ENCODE results near the gene COPS7B. TPM values are rescaled to one million over a fixed set of nuclear protein-coding genes. Genes with fewer than 3 reads are reported as not detected.
"Not testable (repeated sequence)": the region's sequence is repeated elsewhere in the genome, so short reads cannot be mapped to it uniquely, and the experiment has no call there.

Gene COPS7B
- polyA plus RNA-seq (ENCODE audit: insufficient read length in 3 of 3) = 10 to 100 TPM; 53.8 to 64.4 (median 62.5) TPM
- long read RNA-seq, donor 1, transcript COPS7B-201 (7 exons, 2,544 nt) = major isoform, 18 of 21 reads
- long read RNA-seq, donor 1, partial matches to known transcripts = 0 of 21 reads
- long read RNA-seq, donor 1, other reads (novel, unspliced or antisense) = 0 of 21 reads
- long read RNA-seq, donor 2, transcript COPS7B-201 (7 exons, 2,544 nt) = major isoform, 12 of 19 reads
- long read RNA-seq, donor 2, partial matches to known transcripts = 0 of 19 reads
- long read RNA-seq, donor 2, other reads (novel, unspliced or antisense) = 0 of 19 reads
- long read RNA-seq, donor 3, transcript COPS7B-201 (7 exons, 2,544 nt) = major isoform, 6 of 11 reads
- long read RNA-seq, donor 3, partial matches to known transcripts = 0 of 11 reads
- long read RNA-seq, donor 3, other reads (novel, unspliced or antisense) = 0 of 11 reads
- long read RNA-seq, donor 4, transcript COPS7B-201 (7 exons, 2,544 nt) = major isoform, 22 of 73 reads
- long read RNA-seq, donor 4, partial matches to known transcripts = 46 of 73 reads
- long read RNA-seq, donor 4, other reads (novel, unspliced or antisense) = 0 of 73 reads
- long read RNA-seq, donor 5, partial matches to known transcripts = 0 of 3 reads
- long read RNA-seq, donor 5, other reads (novel, unspliced or antisense) = 0 of 3 reads
- long read RNA-seq, donor 6, transcript COPS7B-201 (7 exons, 2,544 nt) = major isoform, 16 of 24 reads
- long read RNA-seq, donor 6, partial matches to known transcripts = 0 of 24 reads
- long read RNA-seq, donor 6, other reads (novel, unspliced or antisense) = 0 of 24 reads
- long read RNA-seq, donor 7, transcript COPS7B-201 (7 exons, 2,544 nt) = major isoform, 11 of 14 reads
- long read RNA-seq, donor 7, partial matches to known transcripts = 0 of 14 reads
- long read RNA-seq, donor 7, other reads (novel, unspliced or antisense) = 0 of 14 reads
- long read RNA-seq, donor 8, transcript COPS7B-201 (7 exons, 2,544 nt) = major isoform, 7 of 9 reads
- long read RNA-seq, donor 8, partial matches to known transcripts = 0 of 9 reads
- long read RNA-seq, donor 8, other reads (novel, unspliced or antisense) = 0 of 9 reads
- long read RNA-seq, donor 9, transcript COPS7B-201 (7 exons, 2,544 nt) = major isoform, 11 of 33 reads
- long read RNA-seq, donor 9, partial matches to known transcripts = 18 of 33 reads
- long read RNA-seq, donor 9, other reads (novel, unspliced or antisense) = 0 of 33 reads
- long read RNA-seq, donor 10, transcript COPS7B-201 (7 exons, 2,544 nt) = major isoform, 11 of 16 reads
- long read RNA-seq, donor 10, partial matches to known transcripts = 0 of 16 reads
- long read RNA-seq, donor 10, other reads (novel, unspliced or antisense) = 0 of 16 reads
- long read RNA-seq, donor 11, transcript COPS7B-201 (7 exons, 2,544 nt) = major isoform, 6 of 12 reads
- long read RNA-seq, donor 11, partial matches to known transcripts = 0 of 12 reads
- long read RNA-seq, donor 11, other reads (novel, unspliced or antisense) = 0 of 12 reads
- long read RNA-seq, donor 12, transcript COPS7B-201 (7 exons, 2,544 nt) = major isoform, 20 of 26 reads
- long read RNA-seq, donor 12, partial matches to known transcripts = 0 of 26 reads
- long read RNA-seq, donor 12, other reads (novel, unspliced or antisense) = 0 of 26 reads
- long read RNA-seq, donor 13, transcript COPS7B-201 (7 exons, 2,544 nt) = major isoform, 10 of 15 reads
- long read RNA-seq, donor 13, partial matches to known transcripts = 0 of 15 reads
- long read RNA-seq, donor 13, other reads (novel, unspliced or antisense) = 0 of 15 reads
- long read RNA-seq, donor 14 = 0 reads
- long read RNA-seq, donor 15, transcript COPS7B-201 (7 exons, 2,544 nt) = major isoform, 14 of 77 reads
- long read RNA-seq, donor 15, partial matches to known transcripts = 57 of 77 reads
- long read RNA-seq, donor 15, other reads (novel, unspliced or antisense) = 0 of 77 reads
- long read RNA-seq, donor 16, transcript COPS7B-201 (7 exons, 2,544 nt) = major isoform, 8 of 12 reads
- long read RNA-seq, donor 16, partial matches to known transcripts = 0 of 12 reads
- long read RNA-seq, donor 16, other reads (novel, unspliced or antisense) = 0 of 12 reads

- DNase-seq = peak; percentile 89
Observed at GRCh38 chr2:231786177-231786916, at the start of gene COPS7B. COPS7B (plus strand) TSS chr2:231786445; CDS start chr2:231788571, 2,126 bp downstream.

DNA sequence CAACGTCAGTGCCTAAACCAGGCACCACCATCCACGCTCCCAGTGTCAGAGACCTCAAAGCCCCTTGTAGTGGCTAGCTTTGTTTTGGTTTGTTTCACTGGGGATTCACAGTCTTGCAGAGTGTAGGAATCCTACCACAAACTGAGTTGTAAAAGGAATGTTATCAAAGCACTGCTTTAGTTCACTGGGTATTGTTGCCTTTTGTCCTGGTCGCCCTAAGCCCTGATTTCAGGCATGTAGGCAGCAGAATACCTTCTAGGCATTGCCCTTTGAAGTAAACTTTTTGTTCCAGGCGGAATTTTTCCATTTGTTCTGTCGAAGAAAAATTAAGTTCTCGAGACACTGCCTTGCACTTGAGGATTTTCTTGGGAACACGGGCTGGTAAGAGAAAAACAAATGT lies 48.5 kb upstream of the COPS7B start:
- DNase-seq = no peak

DNA sequence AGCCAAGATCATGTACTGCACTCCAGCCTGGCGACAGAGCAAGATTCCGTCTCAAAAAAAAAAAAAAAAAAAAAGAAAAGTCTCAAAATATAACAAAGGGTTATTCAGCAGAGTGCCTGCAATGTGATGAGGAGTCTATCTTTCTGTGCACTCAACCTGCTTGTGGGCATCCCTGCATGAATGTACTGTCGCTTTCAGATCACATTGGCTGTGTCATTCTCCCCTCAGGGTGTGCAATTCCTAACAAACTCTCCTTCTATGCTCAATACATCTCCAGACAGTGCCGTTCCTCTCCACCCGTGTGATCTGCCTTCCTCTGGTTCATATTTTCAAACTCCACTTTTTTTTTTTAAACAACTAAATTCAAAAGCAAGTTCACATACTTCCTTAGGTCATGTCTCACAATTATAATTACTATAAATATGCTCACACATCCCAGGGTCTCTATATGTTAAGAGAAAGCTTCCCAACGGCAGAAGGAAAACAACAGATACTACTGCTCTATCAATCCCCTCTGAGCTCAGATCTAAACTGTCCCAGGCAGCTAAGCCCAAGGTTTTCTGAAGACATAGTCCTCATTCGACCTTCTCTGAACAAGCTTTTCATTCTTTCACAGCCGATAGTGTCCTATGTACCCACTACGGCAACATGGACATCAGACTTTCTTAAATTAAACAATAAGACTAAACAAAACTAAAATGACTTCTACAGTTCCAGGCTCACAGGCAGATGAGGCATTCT lies 42.7 kb upstream of the COPS7B start:
- no peak for DNase-seq

GRCh38 chr2:231745303-231746038 lies 40.8 kb upstream of the COPS7B start:
- DNase-seq = no peak

GRCh38 chr2:231748153-231748896 lies 37.9 kb upstream of the COPS7B start:
- not testable (repeated sequence) for DNase-seq

DNA sequence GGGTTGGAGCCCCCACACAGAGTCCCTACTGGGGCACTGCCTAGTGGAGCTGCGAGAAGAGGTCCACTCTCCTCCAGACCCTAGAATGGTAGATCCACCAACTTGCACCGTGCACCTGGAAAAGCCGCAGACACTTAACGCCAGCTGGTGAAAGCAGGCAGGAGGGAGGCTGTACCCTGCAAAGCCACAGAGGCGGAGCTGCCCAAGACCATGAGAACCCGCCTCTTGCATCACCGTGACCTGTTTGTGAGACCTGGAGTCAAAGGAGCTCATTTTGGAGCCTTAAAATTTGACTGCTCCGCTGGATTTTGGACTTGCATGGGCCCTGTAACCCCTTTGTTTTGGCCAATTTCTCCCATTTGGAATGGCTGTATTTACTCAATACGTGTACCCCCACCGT lies 37.2 kb upstream of the COPS7B start:
- not testable (repeated sequence) for DNase-seq

- DNase-seq = no peak
Observed at GRCh38 chr2:231751042-231751815, 35.0 kb upstream of the COPS7B start.

GRCh38 chr2:231752061-231752460 lies 34.2 kb upstream of the COPS7B start:
- no peak for DNase-seq

DNA sequence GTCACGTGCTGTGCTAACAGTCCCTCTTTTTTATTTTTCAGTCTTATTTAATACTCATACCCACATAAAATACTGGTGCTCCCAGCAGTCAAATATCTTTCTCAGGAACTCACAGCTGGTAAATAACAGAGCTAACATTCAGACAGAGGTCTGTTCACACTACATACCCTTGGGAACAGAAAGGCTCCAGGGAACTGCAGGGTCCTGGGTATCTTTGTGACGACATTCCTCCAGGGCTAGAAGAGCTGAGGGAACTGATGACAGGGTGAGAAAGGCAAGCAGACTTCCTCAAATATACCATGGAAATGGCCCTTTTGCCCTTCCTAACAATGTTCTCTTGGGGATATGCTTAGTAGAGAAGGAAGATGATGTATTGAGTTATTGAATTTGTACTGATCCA lies 24.5 kb upstream of the COPS7B start:
- no peak for DNase-seq

GRCh38 chr2:231764124-231764523 lies 22.1 kb upstream of the COPS7B start:
- no peak for DNase-seq

- no peak for DNase-seq
Observed at GRCh38 chr2:231764760-231765159, 21.5 kb upstream of the COPS7B start.

DNA sequence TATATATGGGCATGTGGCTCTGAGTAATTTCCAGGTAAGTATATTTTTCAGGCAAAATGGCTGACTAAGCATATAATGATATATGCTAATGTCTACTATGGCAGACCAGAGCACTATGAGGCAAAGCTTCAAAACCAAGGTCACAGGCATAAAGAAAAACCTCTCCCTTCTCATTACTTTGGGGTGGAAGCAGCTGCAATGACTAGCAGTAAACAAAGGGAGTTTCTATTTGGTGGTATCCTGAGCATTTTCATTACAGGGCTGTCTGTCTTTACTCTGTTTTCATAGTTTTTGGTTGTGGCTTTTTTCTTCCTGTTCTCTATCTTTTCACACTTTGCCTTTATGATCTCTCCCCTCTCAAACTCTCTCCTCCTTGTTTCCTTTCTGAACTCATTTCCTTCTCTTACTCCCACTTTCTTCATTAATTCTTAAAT lies 20.7 kb upstream of the COPS7B start:
- no peak for DNase-seq

- no peak for DNase-seq
Observed at GRCh38 chr2:231769170-231770136, 16.8 kb upstream of the COPS7B start.

DNA sequence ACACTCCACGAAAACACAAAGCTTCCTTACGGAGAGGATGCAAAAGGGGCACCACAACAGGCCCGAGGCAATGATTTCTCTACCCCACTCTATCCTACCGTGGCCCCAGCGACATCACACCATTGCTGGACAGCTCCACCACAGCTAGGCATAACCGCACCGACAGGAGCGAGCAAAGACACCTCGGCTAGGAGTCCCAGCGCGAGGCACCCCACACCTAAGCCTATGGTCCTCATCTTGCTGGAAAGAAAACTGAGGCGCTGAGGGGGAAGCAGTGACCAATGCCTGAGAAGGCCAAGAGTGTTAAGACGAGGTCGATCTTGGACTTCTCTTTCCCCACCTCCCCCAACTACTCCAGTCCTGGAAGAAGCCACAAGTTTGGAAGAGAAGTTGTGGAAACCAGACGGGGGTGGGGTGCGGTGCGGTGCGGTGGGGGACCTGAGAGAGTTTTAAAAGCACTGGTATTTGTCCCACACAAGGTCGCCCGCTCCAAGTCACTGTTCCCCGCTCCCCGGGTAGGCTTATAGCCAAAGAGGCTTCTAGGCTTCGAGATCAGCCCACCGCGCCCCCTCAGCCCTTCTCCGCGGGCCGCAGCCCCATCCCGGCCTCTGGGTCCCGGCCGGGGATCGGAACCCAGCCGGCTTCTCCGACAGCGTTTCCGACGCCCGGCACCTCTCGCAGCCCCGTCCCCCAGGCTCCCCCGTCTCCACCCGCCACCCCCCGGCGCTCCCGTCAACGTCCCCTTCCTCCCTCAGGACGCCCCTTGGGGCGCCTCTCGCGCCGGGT lies 5.9 kb upstream of the COPS7B start:
- DNase-seq = peak; percentile 41
